Measurements from ENCODE around the gene ERAP2. TPM values are rescaled to one million over a fixed set of nuclear protein-coding genes. Genes with fewer than 3 reads are reported as not detected.

Gene ERAP2, protein sequence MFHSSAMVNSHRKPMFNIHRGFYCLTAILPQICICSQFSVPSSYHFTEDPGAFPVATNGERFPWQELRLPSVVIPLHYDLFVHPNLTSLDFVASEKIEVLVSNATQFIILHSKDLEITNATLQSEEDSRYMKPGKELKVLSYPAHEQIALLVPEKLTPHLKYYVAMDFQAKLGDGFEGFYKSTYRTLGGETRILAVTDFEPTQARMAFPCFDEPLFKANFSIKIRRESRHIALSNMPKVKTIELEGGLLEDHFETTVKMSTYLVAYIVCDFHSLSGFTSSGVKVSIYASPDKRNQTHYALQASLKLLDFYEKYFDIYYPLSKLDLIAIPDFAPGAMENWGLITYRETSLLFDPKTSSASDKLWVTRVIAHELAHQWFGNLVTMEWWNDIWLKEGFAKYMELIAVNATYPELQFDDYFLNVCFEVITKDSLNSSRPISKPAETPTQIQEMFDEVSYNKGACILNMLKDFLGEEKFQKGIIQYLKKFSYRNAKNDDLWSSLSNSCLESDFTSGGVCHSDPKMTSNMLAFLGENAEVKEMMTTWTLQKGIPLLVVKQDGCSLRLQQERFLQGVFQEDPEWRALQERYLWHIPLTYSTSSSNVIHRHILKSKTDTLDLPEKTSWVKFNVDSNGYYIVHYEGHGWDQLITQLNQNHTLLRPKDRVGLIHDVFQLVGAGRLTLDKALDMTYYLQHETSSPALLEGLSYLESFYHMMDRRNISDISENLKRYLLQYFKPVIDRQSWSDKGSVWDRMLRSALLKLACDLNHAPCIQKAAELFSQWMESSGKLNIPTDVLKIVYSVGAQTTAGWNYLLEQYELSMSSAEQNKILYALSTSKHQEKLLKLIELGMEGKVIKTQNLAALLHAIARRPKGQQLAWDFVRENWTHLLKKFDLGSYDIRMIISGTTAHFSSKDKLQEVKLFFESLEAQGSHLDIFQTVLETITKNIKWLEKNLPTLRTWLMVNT
- total RNA-seq (10 to 100 TPM in 1 of 4 donors, 1 to 10 TPM in 3; 7.7 to 10.7 (median 8.2) TPM), polyA plus RNA-seq (10 to 100 TPM in 1 of 3 donors, under 1 TPM in 2; 0.60 to 44.9 (median 0.92) TPM)

DNA sequence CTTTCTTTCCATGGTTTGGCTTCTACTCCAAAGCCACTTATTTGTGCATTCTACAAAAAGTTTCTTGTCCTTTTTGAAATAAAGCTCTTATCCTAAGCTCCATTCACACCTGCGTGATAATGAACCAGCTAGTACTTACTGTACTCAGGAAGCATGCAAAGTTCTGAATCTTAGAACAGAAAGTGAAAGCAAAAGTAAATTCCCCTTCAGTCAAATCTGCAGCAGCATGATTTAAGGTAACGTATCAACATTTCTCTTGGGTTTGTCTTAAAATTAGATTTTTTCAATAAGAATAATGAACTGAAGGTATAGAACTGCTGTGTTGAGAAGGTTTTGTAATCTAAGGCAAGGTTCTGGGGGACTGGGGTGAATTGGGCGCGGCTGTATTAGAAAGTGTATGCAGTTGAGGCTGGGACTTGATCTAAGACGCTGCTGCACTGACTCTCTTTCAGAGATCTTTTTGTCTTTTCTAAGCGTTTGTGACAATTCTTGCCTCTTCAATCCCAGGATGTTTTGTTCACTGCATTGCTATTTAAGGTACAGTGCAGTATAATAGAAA, at the start of gene ERAP2:
ERAP2 (plus strand) TSS at position 209 of the 559 bp plus-strand sequence. CDS start 3,186 bp downstream, outside the sequence.
- 0 to 4% methylated on average over 6 of the region's 6 CpGs for WGBS, 2 donors
- TF ChIP-seq CTCF (IDR thresholded peaks at IDR 0.05) (no peak), EP300 (IDR thresholded peaks at IDR 0.05) (no peak), POLR2AphosphoS5 (IDR thresholded peaks at IDR 0.05) (peak in 1 of 4 donors; percentile 44)
- no peaks in the 10 kb centered on the region for H3K9me3 ChIP-seq
- intact Hi-C loops (cut with DNase I) = loop anchor here (2.0 to 10.0 kb wide), 5 partner anchors 61 to 264 kb away; partner anchors contain the start of gene LNPEP
- DNase-seq = no peak
- H3K27ac ChIP-seq = peak within 1 kb of the TSS; percentile 70 to 78 (median 74)
- H3K4me1 ChIP-seq = peaks cover 0 to 15% (median 3%) of the 10 kb centered on the region in 4 donors
- H3K4me3 ChIP-seq = peak within 1 kb of the TSS; percentile 59 to 66 (median 62)
- H3K27me3 ChIP-seq = no peaks in the 10 kb centered on the region
- peaks cover 0 to 9% (median 0%) of the 10 kb centered on the region in 4 donors for H3K36me3 ChIP-seq

- Histone ChIP-seq H3K27me3 (no peaks in the 10 kb centered on the region), H3K4me3 (no peak overlapping the region), H3K4me1 (no peaks in the 10 kb centered on the region), H3K36me3 (no peaks in the 10 kb centered on the region), H3K9me3 (no peaks in the 10 kb centered on the region), H3K27ac (no peak overlapping the region)
- DNase-seq = no peak
- 91 to 93% methylated on average over 6 of the region's 6 CpGs for WGBS, 2 donors
- intact Hi-C loops (cut with DNase I) = no loop called here
- no peak for TF ChIP-seq POLR2AphosphoS5 (IDR thresholded peaks at IDR 0.05)
- no peak for TF ChIP-seq POLR2A (IDR thresholded peaks at IDR 0.05)
- no peak for TF ChIP-seq CTCF (IDR thresholded peaks at IDR 0.05)
- no peak for TF ChIP-seq EP300 (IDR thresholded peaks at IDR 0.05)
These were observed 47.0 kb upstream of the ERAP2 start for GRCh38 chr5:96829297-96829696.

GRCh38 chr5:96834016-96834415, 42.3 kb upstream of the ERAP2 start:
- intact Hi-C loops (cut with DNase I) = no loop called here
- Histone ChIP-seq H3K36me3 (no peaks in the 10 kb centered on the region), H3K27me3 (no peaks in the 10 kb centered on the region), H3K27ac (no peak overlapping the region), H3K9me3 (no peaks in the 10 kb centered on the region), H3K4me3 (no peak overlapping the region), H3K4me1 (no peaks in the 10 kb centered on the region)
- whole genome bisulfite sequencing, 2 donors = 88 to 90% methylated on average over 3 of the region's 3 CpGs
- TF ChIP-seq EP300 (IDR thresholded peaks at IDR 0.05) (no peak), CTCF (IDR thresholded peaks at IDR 0.05) (no peak), POLR2AphosphoS5 (IDR thresholded peaks at IDR 0.05) (no peak), POLR2A (IDR thresholded peaks at IDR 0.05) (no peak)
- DNase-seq = no peak

- Histone ChIP-seq H3K4me3 (no peak overlapping the region), H3K27ac (no peak overlapping the region), H3K9me3 (no peaks in the 10 kb centered on the region), H3K4me1 (no peaks in the 10 kb centered on the region), H3K27me3 (no peaks in the 10 kb centered on the region), H3K36me3 (no peaks in the 10 kb centered on the region)
- 63 to 68% methylated on average over 2 of the region's 2 CpGs for WGBS, 2 donors
- intact Hi-C loops (cut with DNase I) = no loop called here
- DNase-seq = no peak
- no peak for TF ChIP-seq CTCF (IDR thresholded peaks at IDR 0.05)
- TF ChIP-seq POLR2A (IDR thresholded peaks at IDR 0.05) = no peak
- TF ChIP-seq EP300 (IDR thresholded peaks at IDR 0.05) = no peak
These were observed 40.5 kb upstream of the ERAP2 start for GRCh38 chr5:96835791-96836191.

Measured in sigmoid colon (tissue), 7 donors.